SH-SY5Y (cell line): Measurements from ENCODE around the gene ZNF516.

Experiments
- GATA2 ChIP-seq: IDR thresholded peaks from 2 replicates; pipeline ENCODE4 v1.6.1; 2011; ENCODE audit warnings: mild to moderate bottlenecking, low read depth, low read length
- GATA3 ChIP-seq: IDR thresholded peaks from 2 replicates; pipeline ENCODE4 v1.6.1; 2011; ENCODE audit warnings: low read depth, mild to moderate bottlenecking, low read length, moderate library complexity

DNA sequence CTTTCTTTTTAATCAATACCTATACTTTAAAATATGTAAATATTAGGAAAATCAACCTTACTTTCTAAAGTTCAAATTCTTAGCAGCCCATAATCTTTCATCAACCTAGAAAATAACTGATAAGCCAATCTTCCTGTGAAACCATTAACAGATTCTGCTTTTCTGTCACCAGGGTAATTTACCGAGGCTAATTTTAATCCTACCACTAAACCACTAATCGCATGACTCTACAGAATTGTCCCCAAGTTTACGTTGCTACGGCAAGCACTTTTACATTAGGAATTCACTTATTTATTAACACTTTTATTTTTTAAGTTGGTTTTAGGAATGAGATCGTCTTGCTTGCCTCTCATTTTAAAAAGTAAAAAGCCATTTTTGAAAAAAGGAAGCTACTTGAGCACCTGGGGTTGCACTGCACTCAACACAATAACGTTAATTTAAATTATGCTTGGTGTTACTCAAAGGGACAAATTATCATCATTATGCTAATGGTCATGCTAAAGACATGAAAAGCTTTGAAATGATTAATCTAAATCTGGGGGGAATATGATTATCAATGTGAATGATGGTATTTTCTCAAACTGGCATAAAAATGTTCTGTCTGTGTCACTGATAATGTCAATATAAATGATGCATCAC is 10.2 kb downstream of the ZNF516 start:
- TF ChIP-seq GATA2 (no peak), GATA3 (no peak)
